Putamen (tissue), 1 donor: ENCODE data around the gene CMC1.
"Not testable (repeated sequence)": the region's sequence is repeated elsewhere in the genome, so short reads cannot be mapped to it uniquely, and the experiment has no call there.

Experiments
- DNase-seq: peaks from one replicate; pipeline ENCODE4 v3.0.0-alpha.2; 2016; ENCODE audit warnings: low spot score

CMC1 gene, protein sequence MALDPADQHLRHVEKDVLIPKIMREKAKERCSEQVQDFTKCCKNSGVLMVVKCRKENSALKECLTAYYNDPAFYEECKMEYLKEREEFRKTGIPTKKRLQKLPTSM

DNA sequence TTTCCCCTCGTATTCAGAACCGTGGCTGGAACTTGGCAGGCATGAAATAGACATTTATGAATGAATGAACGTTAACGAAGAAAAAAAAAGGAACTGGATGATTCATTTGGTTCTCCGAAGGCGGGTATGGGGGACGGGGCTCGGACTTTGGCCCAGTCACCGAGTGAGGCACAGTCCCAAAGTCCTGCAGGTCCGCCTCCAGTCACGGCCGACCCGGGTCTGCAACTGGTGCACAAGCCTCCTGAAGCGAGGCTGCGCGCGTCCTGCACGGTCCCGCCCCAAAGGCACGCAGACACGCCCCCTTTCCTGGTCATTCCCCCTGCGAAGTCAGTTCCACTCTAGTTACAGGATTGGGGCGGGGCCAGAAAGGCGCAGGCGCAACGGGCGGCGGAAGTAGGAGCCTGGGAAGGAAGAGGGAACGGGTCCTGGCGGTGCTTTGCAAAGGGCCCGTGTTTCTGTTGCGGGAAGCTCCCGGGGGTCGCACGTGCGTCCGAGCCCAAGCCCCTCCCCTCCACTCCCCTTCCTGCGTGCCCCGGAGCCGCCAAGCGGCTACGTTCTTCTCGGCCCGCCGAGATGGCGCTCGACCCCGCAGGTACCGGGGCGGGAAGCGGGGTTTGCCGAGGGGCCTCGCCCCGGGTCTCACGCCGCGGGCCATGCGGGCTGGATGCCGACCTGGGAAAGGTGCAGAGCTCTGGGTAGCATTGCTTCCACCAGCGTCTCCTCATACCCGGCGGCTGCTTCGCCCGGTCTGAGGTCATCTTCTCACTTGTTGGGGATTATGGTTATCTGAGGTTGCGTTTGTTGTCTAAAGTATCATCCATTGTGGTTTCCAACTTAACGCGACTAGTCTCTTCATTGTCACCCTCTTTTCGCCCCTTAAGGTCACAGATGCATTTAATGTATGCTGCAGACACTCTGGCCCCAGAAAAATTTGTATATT lies at the start of gene CMC1:
CMC1 (plus strand) TSS at position 399 of the 940 bp plus-strand sequence; CDS start at position 574, 175 bp downstream.
- DNase-seq, result peak; percentile 95

- DNase-seq, result no peak
These were observed 43.3 kb upstream of the CMC1 start for GRCh38 chr3:28198161-28198560.

- no peak for DNase-seq
These were observed 42.4 kb upstream of the CMC1 start for GRCh38 chr3:28198974-28199373.

DNA sequence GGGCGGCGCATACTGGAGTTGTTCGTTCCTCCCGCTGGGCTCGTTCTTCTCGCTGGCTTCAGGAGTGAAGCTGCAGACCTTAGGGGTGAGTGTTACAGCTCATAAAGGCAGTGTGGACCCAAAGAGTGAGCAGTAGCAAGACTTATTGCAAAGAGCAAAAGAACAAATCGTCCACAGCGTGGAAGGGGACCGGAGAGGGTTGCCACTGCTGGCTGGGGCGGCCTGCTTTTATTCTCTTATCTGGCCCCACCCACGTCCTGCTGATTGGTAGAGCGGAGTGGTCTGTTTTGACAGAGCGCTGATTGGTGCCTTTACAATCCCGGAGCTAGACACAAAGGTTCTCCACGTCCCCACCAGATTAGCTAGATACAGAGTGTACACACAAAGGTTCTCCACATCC lies 41.8 kb upstream of the CMC1 start:
- not testable (repeated sequence) for DNase-seq

GRCh38 chr3:28200366-28200848 lies 41.0 kb upstream of the CMC1 start:
- DNase-seq, result not testable (repeated sequence)

- no peak for DNase-seq
These were observed 34.9 kb upstream of the CMC1 start for GRCh38 chr3:28206479-28206878.

GRCh38 chr3:28207000-28207733 lies 34.3 kb upstream of the CMC1 start:
- no peak for DNase-seq

GRCh38 chr3:28210968-28211713 lies 30.3 kb upstream of the CMC1 start:
- DNase-seq, result no peak

- no peak for DNase-seq
These were observed 28.7 kb upstream of the CMC1 start for GRCh38 chr3:28212681-28213080.

GRCh38 chr3:28215407-28215806 lies 26.0 kb upstream of the CMC1 start:
- DNase-seq, result no peak

GRCh38 chr3:28218071-28218916 lies 23.1 kb upstream of the CMC1 start:
- DNase-seq, result no peak

DNA sequence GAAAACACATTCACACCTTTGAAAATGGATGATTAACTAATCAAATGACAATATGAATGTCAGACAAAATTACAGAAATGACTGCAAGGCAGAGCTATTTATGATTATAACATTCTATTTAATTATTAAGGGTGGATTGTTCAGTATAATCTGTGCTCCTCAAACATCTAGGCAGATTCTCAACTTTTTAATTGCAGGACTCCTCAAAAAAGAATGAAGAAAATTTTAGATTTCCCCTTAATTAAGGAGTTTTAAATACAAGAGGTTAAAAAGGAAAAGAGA lies 22.6 kb upstream of the CMC1 start:
- no peak for DNase-seq

GRCh38 chr3:28224430-28224829 lies 17.0 kb upstream of the CMC1 start:
- DNase-seq, result no peak

DNA sequence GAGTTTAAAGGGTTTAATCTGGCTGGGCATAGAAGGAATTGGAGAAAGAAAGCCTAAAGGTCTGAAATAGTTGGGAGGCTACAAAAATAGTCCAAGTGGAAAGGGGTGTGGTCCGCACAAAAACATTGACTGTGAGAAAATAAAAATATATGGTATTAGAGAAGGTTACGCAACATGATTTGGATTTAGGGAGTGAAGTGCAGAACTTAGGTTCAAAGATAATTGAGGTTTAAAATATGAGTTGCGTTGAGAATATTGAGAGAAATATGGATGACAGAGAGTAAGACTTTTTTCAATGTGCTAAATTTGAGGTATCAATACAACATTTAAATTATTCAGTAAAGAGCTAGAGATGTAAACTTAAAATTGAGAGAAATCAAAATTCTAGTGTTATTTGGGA lies 15.4 kb upstream of the CMC1 start:
- no peak for DNase-seq

DNA sequence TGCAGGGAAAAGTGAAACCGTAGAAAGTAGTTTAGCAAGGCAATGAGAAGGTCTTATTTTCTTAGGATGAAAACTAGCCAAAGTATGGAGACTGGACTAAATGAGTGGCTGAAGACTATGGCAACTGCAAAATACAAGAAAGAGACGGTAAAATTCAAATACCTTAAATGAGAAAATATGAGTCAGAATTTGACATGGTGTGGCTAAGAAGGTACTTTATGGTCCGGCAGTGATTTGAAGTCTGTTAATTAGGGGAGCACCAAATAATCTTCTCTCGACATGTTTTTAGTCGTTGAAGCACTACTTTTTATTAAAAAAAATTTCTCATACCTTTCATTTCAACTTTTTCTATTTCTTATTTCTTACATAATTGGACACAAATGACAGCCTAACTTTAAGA lies 12.8 kb upstream of the CMC1 start:
- no peak for DNase-seq

DNA sequence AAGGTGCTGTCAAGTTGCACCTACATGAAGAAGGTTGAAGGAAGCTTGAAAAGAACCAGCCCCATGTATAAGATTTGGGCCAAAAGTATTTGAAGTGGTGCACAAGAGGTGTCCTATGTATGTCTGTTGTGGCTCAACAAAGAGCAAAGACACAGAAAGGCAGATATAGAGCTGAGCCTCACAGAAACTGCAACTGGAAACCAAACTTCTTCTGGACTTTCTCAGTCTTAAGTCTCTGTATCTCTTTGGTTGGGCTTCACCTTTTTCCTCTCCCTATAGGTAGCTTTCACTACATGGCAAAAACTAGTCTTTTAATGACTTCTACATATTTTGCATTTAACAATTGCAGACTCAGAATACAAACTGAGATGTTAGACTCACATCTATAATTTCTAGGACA lies 8.8 kb upstream of the CMC1 start:
- DNase-seq, result no peak

- DNase-seq, result no peak
These were observed 7.0 kb upstream of the CMC1 start for GRCh38 chr3:28234454-28234853.

DNA sequence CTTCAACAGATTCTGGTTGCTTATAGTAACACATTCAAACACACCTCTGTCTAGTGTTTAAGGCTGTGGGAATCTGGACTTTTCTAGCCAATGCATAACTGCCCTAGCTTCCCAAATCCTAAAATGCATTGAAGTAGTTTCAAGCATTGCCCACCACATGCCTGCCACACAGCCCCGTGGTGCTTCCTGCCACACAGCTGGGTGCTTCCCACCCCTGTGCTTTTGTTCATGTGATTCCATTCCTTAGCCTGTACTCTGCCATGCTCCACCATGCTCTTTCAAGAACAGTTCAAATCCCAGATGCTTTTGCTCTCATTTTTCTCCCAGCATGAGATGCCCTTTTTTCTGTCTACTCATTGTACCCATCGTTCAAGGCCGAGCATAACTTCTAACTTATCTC lies 2.3 kb upstream of the CMC1 start:
- no peak for DNase-seq

GRCh38 chr3:28240441-28240840 lies 978 bp upstream of the CMC1 start:
- no peak for DNase-seq

GRCh38 chr3:28242519-28242918 lies 1.1 kb downstream of the CMC1 start:
- no peak for DNase-seq

DNA sequence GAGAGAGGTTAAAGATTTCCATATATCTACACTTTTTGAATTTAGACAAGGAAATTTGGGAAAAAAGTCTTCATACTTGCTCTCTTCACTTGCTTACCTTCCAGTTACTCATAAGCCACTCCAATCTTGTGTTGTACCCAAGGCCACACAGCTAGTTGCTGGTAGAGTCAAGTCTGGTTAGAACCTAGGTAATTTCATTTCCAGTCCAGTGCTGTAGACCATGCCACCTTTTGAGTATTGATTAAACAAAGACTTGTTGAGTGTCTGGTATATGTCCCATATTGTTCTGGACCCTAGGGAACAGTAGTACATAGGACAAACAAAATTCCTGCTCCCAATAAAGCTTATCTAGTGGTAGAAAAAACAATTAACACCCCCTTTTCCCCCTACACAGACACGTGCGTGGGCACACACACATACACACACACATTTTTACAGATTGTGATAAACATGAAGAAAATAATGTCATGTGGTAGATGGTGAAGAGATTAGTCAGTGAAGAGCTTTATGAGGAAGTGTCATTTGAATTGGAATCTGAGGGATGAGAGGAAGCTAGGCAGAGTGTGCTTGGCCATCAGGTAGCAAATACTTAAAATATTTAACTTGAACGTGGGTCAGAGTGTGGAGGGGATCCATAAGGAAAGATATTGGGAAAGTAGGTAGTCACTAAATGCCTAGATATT lies 2.1 kb downstream of the CMC1 start:
- DNase-seq, result no peak
